ENCODE data around the gene ENTPD5. TPM values are rescaled to one million over a fixed set of nuclear protein-coding genes. Genes with fewer than 3 reads are reported as not detected.

ENTPD5 gene
- total and polyA plus RNA-seq, 4 experiments from 2014 or later, result 2.8 to 16.2 (median 9.7) TPM

GRCh38 chr14:74048281-74048680 lies 29.2 kb upstream of the ENTPD5 start:
- intact Hi-C loops (cut with micrococcal nuclease), result no loop called here
- Histone ChIP-seq H3K36me3 (ENCODE audit: insufficient read depth, low read length) (no peaks in the 10 kb centered on the region), H3K9me3 (ENCODE audit: control insufficient read depth in 1 of 2, low read length in 2 of 2) (no peaks in the 10 kb centered on the region), H3K27ac (ENCODE audit: low read depth, low read length) (no peak overlapping the region), H3K4me3 (ENCODE audit: low read length in 2 of 2) (no peak overlapping the region), H3K27me3 (ENCODE audit: insufficient read depth, low read length) (no peaks in the 10 kb centered on the region), H3K4me1 (ENCODE audit: insufficient read depth, low read length) (no peaks in the 10 kb centered on the region)
- Mint-ChIP-seq H3K9me3 (no peaks in the 10 kb centered on the region), H3K27me3 (no peaks in the 10 kb centered on the region), H3K27ac (peak overlapping the region in 1 of 7 donors; percentile 7), H3K4me1 (no peaks in the 10 kb centered on the region), H3K36me3 (peaks cover 0 to 2% of the 10 kb centered on the region in 2 donors), H3K4me3 (no peak overlapping the region)
- POLR2A ChIA-PET (ENCODE audit: partially characterized antibody), result no interaction called here
- CTCF ChIA-PET (ENCODE audit: partially characterized antibody), result no interaction called here
- no peak for DNase-seq

DNA sequence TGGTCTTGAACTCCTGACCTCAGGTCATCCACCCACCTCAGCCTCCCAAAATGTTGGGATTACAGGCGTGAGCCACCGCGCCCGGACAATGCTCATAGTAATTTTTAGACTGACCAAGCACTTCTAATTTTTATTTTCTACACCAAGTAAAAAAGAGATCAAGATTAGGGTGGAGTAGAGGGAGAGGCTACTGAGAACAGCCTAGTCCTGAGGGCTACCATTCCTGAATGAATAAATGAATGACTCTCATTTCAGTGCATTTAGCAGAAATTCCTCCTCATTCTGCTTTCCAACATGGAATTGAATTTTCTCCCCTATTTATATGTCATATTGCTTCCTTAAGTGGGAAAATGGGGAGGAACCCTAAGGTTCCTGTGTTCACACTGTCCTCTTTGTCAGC lies 26.4 kb upstream of the ENTPD5 start:
- POLR2A ChIA-PET (ENCODE audit: partially characterized antibody), result no interaction called here

GRCh38 chr14:74042296-74042695 lies 23.2 kb upstream of the ENTPD5 start:
- H3K9me3 ChIP-seq (ENCODE audit: control insufficient read depth in 1 of 2, low read length in 2 of 2), result no peaks in the 10 kb centered on the region

More for the DNA sequence above, 26.4 kb upstream of the ENTPD5 start:
- no peaks in the 10 kb centered on the region for H3K36me3 ChIP-seq (ENCODE audit: insufficient read depth, low read length)
- H3K4me1 Mint-ChIP-seq, result no peaks in the 10 kb centered on the region
- intact Hi-C loops (cut with micrococcal nuclease), result no loop called here
- H3K4me3 ChIP-seq (ENCODE audit: low read length in 2 of 2), result no peak overlapping the region
- CTCF ChIA-PET (ENCODE audit: partially characterized antibody), result no interaction called here
- peaks cover 0 to 2% of the 10 kb centered on the region in 2 donors for H3K36me3 Mint-ChIP-seq
- H3K9me3 ChIP-seq (ENCODE audit: control insufficient read depth in 1 of 2, low read length in 2 of 2), result no peaks in the 10 kb centered on the region
- no peaks in the 10 kb centered on the region for H3K4me1 ChIP-seq (ENCODE audit: insufficient read depth, low read length)
- DNase-seq, result no peak
- H3K27me3 ChIP-seq (ENCODE audit: insufficient read depth, low read length), result no peaks in the 10 kb centered on the region
- no peak overlapping the region for H3K27ac ChIP-seq (ENCODE audit: low read depth, low read length)
- H3K27me3 Mint-ChIP-seq, result no peaks in the 10 kb centered on the region
- no peaks in the 10 kb centered on the region for H3K9me3 Mint-ChIP-seq
- H3K27ac Mint-ChIP-seq, result no peak overlapping the region
- no peak overlapping the region for H3K4me3 Mint-ChIP-seq

GRCh38 chr14:74038020-74038859 lies 19.2 kb upstream of the ENTPD5 start:
- H3K9me3 Mint-ChIP-seq, result no peaks in the 10 kb centered on the region
- no peaks in the 10 kb centered on the region for H3K36me3 Mint-ChIP-seq
- Histone ChIP-seq H3K4me1 (ENCODE audit: insufficient read depth, low read length) (no peaks in the 10 kb centered on the region), H3K36me3 (ENCODE audit: insufficient read depth, low read length) (no peaks in the 10 kb centered on the region), H3K9me3 (ENCODE audit: control insufficient read depth in 1 of 2, low read length in 2 of 2) (no peaks in the 10 kb centered on the region), H3K27ac (ENCODE audit: low read depth, low read length) (no peak overlapping the region), H3K4me3 (ENCODE audit: low read length in 2 of 2) (no peak overlapping the region), H3K27me3 (ENCODE audit: insufficient read depth, low read length) (no peaks in the 10 kb centered on the region)
- no peaks in the 10 kb centered on the region for H3K27me3 Mint-ChIP-seq
- no peak overlapping the region for H3K4me3 Mint-ChIP-seq
- H3K27ac Mint-ChIP-seq, result peak overlapping the region in 3 of 7 donors; percentile 5 to 41 (median 13)
- DNase-seq, result peak in 4 of 5 donors; percentile 40 to 55 (median 50)
- no peaks in the 10 kb centered on the region for H3K4me1 Mint-ChIP-seq
- POLR2A ChIA-PET (ENCODE audit: partially characterized antibody), result no interaction called here
- intact Hi-C loops (cut with micrococcal nuclease), result loop anchor here (2.0 kb wide), 1 partner anchor 213 kb away; no protein-coding TSS in a partner anchor
- CTCF ChIA-PET (ENCODE audit: partially characterized antibody), result interaction anchor here (0.6 to 1.3 kb wide), 4 partner anchors 58 to 530 kb away, joined by 3 to 5 read pairs (median 3); no protein-coding TSS in a partner anchor

More at GRCh38 chr14:74042296-74042695, 23.2 kb upstream of the ENTPD5 start:
- Histone ChIP-seq H3K27ac (ENCODE audit: low read depth, low read length) (no peak overlapping the region), H3K27me3 (ENCODE audit: insufficient read depth, low read length) (no peaks in the 10 kb centered on the region), H3K4me1 (ENCODE audit: insufficient read depth, low read length) (no peaks in the 10 kb centered on the region), H3K36me3 (ENCODE audit: insufficient read depth, low read length) (no peaks in the 10 kb centered on the region), H3K4me3 (ENCODE audit: low read length in 2 of 2) (no peak overlapping the region)
- H3K4me1 Mint-ChIP-seq, result no peaks in the 10 kb centered on the region
- DNase-seq, result no peak
- intact Hi-C loops (cut with micrococcal nuclease), result no loop called here
- no peaks in the 10 kb centered on the region for H3K27me3 Mint-ChIP-seq
- H3K27ac Mint-ChIP-seq, result no peak overlapping the region
- peaks cover 0 to 2% of the 10 kb centered on the region in 2 donors for H3K36me3 Mint-ChIP-seq
- CTCF ChIA-PET (ENCODE audit: partially characterized antibody), result no interaction called here
- POLR2A ChIA-PET (ENCODE audit: partially characterized antibody), result no interaction called here
- H3K4me3 Mint-ChIP-seq, result no peak overlapping the region
- no peaks in the 10 kb centered on the region for H3K9me3 Mint-ChIP-seq

DNA sequence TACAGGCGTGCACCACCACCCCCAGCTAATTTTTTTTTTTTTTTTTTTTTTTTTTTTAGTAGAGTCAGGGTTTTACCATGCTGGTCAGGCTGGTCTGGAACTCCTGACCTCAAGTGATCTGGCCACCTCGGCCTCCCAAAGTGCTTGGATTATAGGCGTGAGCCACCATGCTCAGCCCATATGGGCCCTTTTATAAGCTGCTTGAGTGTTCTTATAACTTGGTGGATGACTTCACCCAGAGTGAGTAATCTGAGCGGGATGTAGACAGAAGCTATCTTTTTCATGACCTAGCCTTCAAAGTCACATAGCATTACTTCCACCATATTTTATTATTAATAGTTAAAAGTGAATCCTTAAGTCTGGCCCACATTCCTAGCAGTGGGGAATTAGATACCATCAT lies 16.5 kb upstream of the ENTPD5 start:
- intact Hi-C loops (cut with micrococcal nuclease), result no loop called here
- H3K27ac Mint-ChIP-seq, result no peak overlapping the region
- POLR2A ChIA-PET (ENCODE audit: partially characterized antibody), result interaction anchor here (0.7 kb wide), 1 partner anchor 250 kb away, joined by 3 read pairs; no protein-coding TSS in a partner anchor

GRCh38 chr14:74034572-74034971 lies 15.5 kb upstream of the ENTPD5 start:
- Mint-ChIP-seq H3K36me3 (no peaks in the 10 kb centered on the region), H3K9me3 (no peaks in the 10 kb centered on the region), H3K27me3 (no peaks in the 10 kb centered on the region), H3K4me1 (no peaks in the 10 kb centered on the region), H3K27ac (no peak overlapping the region), H3K4me3 (no peak overlapping the region)
- Histone ChIP-seq H3K27me3 (ENCODE audit: insufficient read depth, low read length) (no peaks in the 10 kb centered on the region), H3K9me3 (ENCODE audit: control insufficient read depth in 1 of 2, low read length in 2 of 2) (no peaks in the 10 kb centered on the region), H3K36me3 (ENCODE audit: insufficient read depth, low read length) (no peaks in the 10 kb centered on the region), H3K4me1 (ENCODE audit: insufficient read depth, low read length) (no peaks in the 10 kb centered on the region), H3K4me3 (ENCODE audit: low read length in 2 of 2) (no peak overlapping the region), H3K27ac (ENCODE audit: low read depth, low read length) (no peak overlapping the region)
- no peak for DNase-seq
- ChIA-PET CTCF (ENCODE audit: partially characterized antibody) (no interaction called here), POLR2A (ENCODE audit: partially characterized antibody) (no interaction called here)
- intact Hi-C loops (cut with micrococcal nuclease), result no loop called here

More for the DNA sequence above, 16.5 kb upstream of the ENTPD5 start:
- Mint-ChIP-seq H3K36me3 (no peaks in the 10 kb centered on the region), H3K4me3 (no peak overlapping the region), H3K4me1 (no peaks in the 10 kb centered on the region), H3K9me3 (no peaks in the 10 kb centered on the region), H3K27me3 (no peaks in the 10 kb centered on the region)
- Histone ChIP-seq H3K27me3 (ENCODE audit: insufficient read depth, low read length) (no peaks in the 10 kb centered on the region), H3K4me1 (ENCODE audit: insufficient read depth, low read length) (no peaks in the 10 kb centered on the region), H3K27ac (ENCODE audit: low read depth, low read length) (no peak overlapping the region), H3K4me3 (ENCODE audit: low read length in 2 of 2) (no peak overlapping the region), H3K36me3 (ENCODE audit: insufficient read depth, low read length) (no peaks in the 10 kb centered on the region), H3K9me3 (ENCODE audit: control insufficient read depth in 1 of 2, low read length in 2 of 2) (no peaks in the 10 kb centered on the region)
- CTCF ChIA-PET (ENCODE audit: partially characterized antibody), result interaction anchor here (0.6 to 0.7 kb wide), 2 partner anchors 260 to 283 kb away, joined by 3 read pairs; no protein-coding TSS in a partner anchor
- no peak for DNase-seq

GRCh38 chr14:74029136-74029535 lies 10.0 kb upstream of the ENTPD5 start:
- Histone ChIP-seq H3K4me1 (ENCODE audit: insufficient read depth, low read length) (no peaks in the 10 kb centered on the region), H3K27me3 (ENCODE audit: insufficient read depth, low read length) (no peaks in the 10 kb centered on the region), H3K9me3 (ENCODE audit: control insufficient read depth in 1 of 2, low read length in 2 of 2) (no peaks in the 10 kb centered on the region), H3K36me3 (ENCODE audit: insufficient read depth, low read length) (no peaks in the 10 kb centered on the region), H3K27ac (ENCODE audit: low read depth, low read length) (no peak overlapping the region), H3K4me3 (ENCODE audit: low read length in 2 of 2) (no peak overlapping the region)
- no peak overlapping the region for H3K27ac Mint-ChIP-seq
- H3K36me3 Mint-ChIP-seq, result no peaks in the 10 kb centered on the region
- ChIA-PET POLR2A (ENCODE audit: partially characterized antibody) (no interaction called here), CTCF (ENCODE audit: partially characterized antibody) (interaction anchor here (0.6 kb wide), 1 partner anchor 52 kb away, joined by 3 read pairs; no protein-coding TSS in a partner anchor)
- no peaks in the 10 kb centered on the region for H3K27me3 Mint-ChIP-seq
- H3K4me3 Mint-ChIP-seq, result no peak overlapping the region
- intact Hi-C loops (cut with micrococcal nuclease), result no loop called here
- no peaks in the 10 kb centered on the region for H3K9me3 Mint-ChIP-seq
- H3K4me1 Mint-ChIP-seq, result no peaks in the 10 kb centered on the region
- DNase-seq, result no peak

Measured in CD4-positive, alpha-beta memory T cell (primary cell).